ENCODE data around the gene DNM3. TPM values are rescaled to one million over a fixed set of nuclear protein-coding genes. Genes with fewer than 3 reads are reported as not detected.

DNM3 gene
- total and polyA plus RNA-seq, 2 experiments from 2014 or later, result 5.2 to 12.2 TPM

- no peaks in the 10 kb centered on the region for H3K4me1 Mint-ChIP-seq
- Histone ChIP-seq H4K20me1 (replicated peaks; ENCODE audit: insufficient read depth) (no peaks in the 10 kb centered on the region), H3K79me2 (replicated peaks; ENCODE audit: insufficient read depth) (no peaks in the 10 kb centered on the region), H3K36me3 (ENCODE audit: insufficient read depth) (no peaks in the 10 kb centered on the region; the same call in 1 of the 2 replicates), H3K9me2 (ENCODE audit: insufficient read depth) (no peaks in the 10 kb centered on the region), H3K27me3 (ENCODE audit: insufficient read depth) (no peaks in the 10 kb centered on the region), H3K4me2 (no peak overlapping the region), H3F3A (replicated peaks; ENCODE audit: low read depth) (no peaks in the 10 kb centered on the region), H2AFZ (no peak overlapping the region), H3K4me1 (ENCODE audit: insufficient read depth) (no peaks in the 10 kb centered on the region), H3K27ac (ENCODE audit: low read depth) (no peak overlapping the region), H3K4me3 (no peak overlapping the region)
- no peak for TF ChIP-seq STAT1 (IDR thresholded peaks at IDR 0.05; ENCODE audit: unreplicated experiment)
- TF ChIP-seq, protein P1, sequence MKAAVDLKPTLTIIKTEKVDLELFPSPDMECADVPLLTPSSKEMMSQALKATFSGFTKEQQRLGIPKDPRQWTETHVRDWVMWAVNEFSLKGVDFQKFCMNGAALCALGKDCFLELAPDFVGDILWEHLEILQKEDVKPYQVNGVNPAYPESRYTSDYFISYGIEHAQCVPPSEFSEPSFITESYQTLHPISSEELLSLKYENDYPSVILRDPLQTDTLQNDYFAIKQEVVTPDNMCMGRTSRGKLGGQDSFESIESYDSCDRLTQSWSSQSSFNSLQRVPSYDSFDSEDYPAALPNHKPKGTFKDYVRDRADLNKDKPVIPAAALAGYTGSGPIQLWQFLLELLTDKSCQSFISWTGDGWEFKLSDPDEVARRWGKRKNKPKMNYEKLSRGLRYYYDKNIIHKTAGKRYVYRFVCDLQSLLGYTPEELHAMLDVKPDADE (IDR thresholded peaks at IDR 0.05), result no peak
- TF ChIP-seq JUNB (IDR thresholded peaks at IDR 0.05; ENCODE audit: unreplicated experiment), result no peak
- TF ChIP-seq ZNF331 (CRISPR knock-in tag; IDR thresholded peaks at IDR 0.05; ENCODE audit: low read depth), result no peak
- TF ChIP-seq EZH2 (IDR thresholded peaks at IDR 0.05; ENCODE audit: low read depth, unreplicated experiment), result no peak
- no peak for TF ChIP-seq NANOG (IDR thresholded peaks at IDR 0.05; ENCODE audit: borderline replicate concordance)
- TF ChIP-seq, protein P2, sequence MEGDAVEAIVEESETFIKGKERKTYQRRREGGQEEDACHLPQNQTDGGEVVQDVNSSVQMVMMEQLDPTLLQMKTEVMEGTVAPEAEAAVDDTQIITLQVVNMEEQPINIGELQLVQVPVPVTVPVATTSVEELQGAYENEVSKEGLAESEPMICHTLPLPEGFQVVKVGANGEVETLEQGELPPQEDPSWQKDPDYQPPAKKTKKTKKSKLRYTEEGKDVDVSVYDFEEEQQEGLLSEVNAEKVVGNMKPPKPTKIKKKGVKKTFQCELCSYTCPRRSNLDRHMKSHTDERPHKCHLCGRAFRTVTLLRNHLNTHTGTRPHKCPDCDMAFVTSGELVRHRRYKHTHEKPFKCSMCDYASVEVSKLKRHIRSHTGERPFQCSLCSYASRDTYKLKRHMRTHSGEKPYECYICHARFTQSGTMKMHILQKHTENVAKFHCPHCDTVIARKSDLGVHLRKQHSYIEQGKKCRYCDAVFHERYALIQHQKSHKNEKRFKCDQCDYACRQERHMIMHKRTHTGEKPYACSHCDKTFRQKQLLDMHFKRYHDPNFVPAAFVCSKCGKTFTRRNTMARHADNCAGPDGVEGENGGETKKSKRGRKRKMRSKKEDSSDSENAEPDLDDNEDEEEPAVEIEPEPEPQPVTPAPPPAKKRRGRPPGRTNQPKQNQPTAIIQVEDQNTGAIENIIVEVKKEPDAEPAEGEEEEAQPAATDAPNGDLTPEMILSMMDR (conservative IDR thresholded peaks at IDR 0.05; ENCODE audit: low read depth in 2 of 2), result no peak
- no peak for TF ChIP-seq POLR2AphosphoS5 (IDR thresholded peaks at IDR 0.05; ENCODE audit: low read depth)
- no peak for TF ChIP-seq EZH2phosphoT487 (IDR thresholded peaks at IDR 0.05; ENCODE audit: unreplicated experiment)
- TF ChIP-seq ZNF114 (CRISPR knock-in tag; IDR thresholded peaks at IDR 0.05), result no peak
- TF ChIP-seq CREB1 (CRISPR knock-in tag; IDR thresholded peaks at IDR 0.05; ENCODE audit: low read depth), result no peak
- TF ChIP-seq ZNF462 (CRISPR knock-in tag; IDR thresholded peaks at IDR 0.05), result no peak
- TF ChIP-seq, protein P3, sequence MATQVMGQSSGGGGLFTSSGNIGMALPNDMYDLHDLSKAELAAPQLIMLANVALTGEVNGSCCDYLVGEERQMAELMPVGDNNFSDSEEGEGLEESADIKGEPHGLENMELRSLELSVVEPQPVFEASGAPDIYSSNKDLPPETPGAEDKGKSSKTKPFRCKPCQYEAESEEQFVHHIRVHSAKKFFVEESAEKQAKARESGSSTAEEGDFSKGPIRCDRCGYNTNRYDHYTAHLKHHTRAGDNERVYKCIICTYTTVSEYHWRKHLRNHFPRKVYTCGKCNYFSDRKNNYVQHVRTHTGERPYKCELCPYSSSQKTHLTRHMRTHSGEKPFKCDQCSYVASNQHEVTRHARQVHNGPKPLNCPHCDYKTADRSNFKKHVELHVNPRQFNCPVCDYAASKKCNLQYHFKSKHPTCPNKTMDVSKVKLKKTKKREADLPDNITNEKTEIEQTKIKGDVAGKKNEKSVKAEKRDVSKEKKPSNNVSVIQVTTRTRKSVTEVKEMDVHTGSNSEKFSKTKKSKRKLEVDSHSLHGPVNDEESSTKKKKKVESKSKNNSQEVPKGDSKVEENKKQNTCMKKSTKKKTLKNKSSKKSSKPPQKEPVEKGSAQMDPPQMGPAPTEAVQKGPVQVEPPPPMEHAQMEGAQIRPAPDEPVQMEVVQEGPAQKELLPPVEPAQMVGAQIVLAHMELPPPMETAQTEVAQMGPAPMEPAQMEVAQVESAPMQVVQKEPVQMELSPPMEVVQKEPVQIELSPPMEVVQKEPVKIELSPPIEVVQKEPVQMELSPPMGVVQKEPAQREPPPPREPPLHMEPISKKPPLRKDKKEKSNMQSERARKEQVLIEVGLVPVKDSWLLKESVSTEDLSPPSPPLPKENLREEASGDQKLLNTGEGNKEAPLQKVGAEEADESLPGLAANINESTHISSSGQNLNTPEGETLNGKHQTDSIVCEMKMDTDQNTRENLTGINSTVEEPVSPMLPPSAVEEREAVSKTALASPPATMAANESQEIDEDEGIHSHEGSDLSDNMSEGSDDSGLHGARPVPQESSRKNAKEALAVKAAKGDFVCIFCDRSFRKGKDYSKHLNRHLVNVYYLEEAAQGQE (IDR thresholded peaks at IDR 0.05; ENCODE audit: unreplicated experiment), result no peak
- H3K36me3 Mint-ChIP-seq (ENCODE audit: low read depth), result no peaks in the 10 kb centered on the region
- no peak for ATAC-seq
- no peak overlapping the region for H3K4me3 Mint-ChIP-seq
- H3K27me3 Mint-ChIP-seq (ENCODE audit: insufficient read depth, low read depth, poor library complexity), result no peaks in the 10 kb centered on the region
- no peaks in the 10 kb centered on the region; the same call in 2 of the 3 replicates for H3K9me3 Mint-ChIP-seq
- H3K27ac Mint-ChIP-seq, result no peak overlapping the region
- no peak for DNase-seq (ENCODE audit: low spot score)
Observed at GRCh38 chr1:172071746-172072145, 230.4 kb downstream of the DNM3 start.
